GM19351 (cell line): ENCODE results near the gene MYH15.

Source experiments
- ATAC-seq: cut with Tn5 transposase; IDR thresholded peaks from one replicate; pipeline ENCODE4 v1.9.1; 2021; ENCODE audit warnings: mild to moderate bottlenecking, moderate library complexity; ENCODE audit not compliant: unreplicated experiment

MYH15 gene

GRCh38 chr3:108511055-108511454 is 659 bp upstream of the MYH15 start:
- ATAC-seq, result no peak

- ATAC-seq, result no peak
These were observed 525 bp downstream of the MYH15 start for GRCh38 chr3:108509871-108510270.

GRCh38 chr3:108509263-108509662 is 1.1 kb downstream of the MYH15 start:
- no peak for ATAC-seq

- ATAC-seq, result no peak
These were observed 2.5 kb downstream of the MYH15 start for GRCh38 chr3:108507902-108508301.

GRCh38 chr3:108505811-108506210 is 4.6 kb downstream of the MYH15 start:
- no peak for ATAC-seq

- no peak for ATAC-seq
These were observed 6.7 kb downstream of the MYH15 start for GRCh38 chr3:108503722-108504121.

- ATAC-seq, result no peak
These were observed 8.9 kb downstream of the MYH15 start for GRCh38 chr3:108501535-108501934.

- no peak for ATAC-seq
These were observed 9.7 kb downstream of the MYH15 start for GRCh38 chr3:108500728-108501127.

GRCh38 chr3:108497271-108497670 is 13.1 kb downstream of the MYH15 start:
- ATAC-seq, result no peak

- no peak for ATAC-seq
These were observed 14.7 kb downstream of the MYH15 start for GRCh38 chr3:108495717-108496116.

GRCh38 chr3:108494906-108495531 is 15.4 kb downstream of the MYH15 start:
- no peak for ATAC-seq

- no peak for ATAC-seq
These were observed 16.5 kb downstream of the MYH15 start for GRCh38 chr3:108493862-108494261.

- ATAC-seq, result no peak
These were observed 18.9 kb downstream of the MYH15 start for GRCh38 chr3:108491456-108491855.

- ATAC-seq, result peak; percentile 75
These were observed 20.6 kb downstream of the MYH15 start for GRCh38 chr3:108489776-108490175.

GRCh38 chr3:108488631-108489030 is 21.8 kb downstream of the MYH15 start:
- ATAC-seq, result no peak

- ATAC-seq, result no peak
These were observed 23.0 kb downstream of the MYH15 start for GRCh38 chr3:108487439-108487838.

GRCh38 chr3:108486941-108487340 is 23.5 kb downstream of the MYH15 start:
- ATAC-seq, result no peak

- ATAC-seq, result no peak
These were observed 24.1 kb downstream of the MYH15 start for GRCh38 chr3:108486338-108486737.

GRCh38 chr3:108485146-108485545 is 25.2 kb downstream of the MYH15 start:
- ATAC-seq, result no peak

- ATAC-seq, result no peak
These were observed 31.2 kb downstream of the MYH15 start for GRCh38 chr3:108479224-108479623.

- peak; percentile 78 for ATAC-seq
These were observed 32.8 kb downstream of the MYH15 start for GRCh38 chr3:108477511-108478147.

- peak; percentile 69 for ATAC-seq
These were observed 35.1 kb downstream of the MYH15 start for GRCh38 chr3:108475220-108475782.
